HG03280 (cell line): ENCODE measurements around the gene ATF7.

Experiments
- ATAC-seq: cut with Tn5 transposase; IDR thresholded peaks from one replicate; pipeline ENCODE4 v1.9.1; 2021; ENCODE audit warnings: mild to moderate bottlenecking, moderate library complexity; ENCODE audit not compliant: unreplicated experiment

ATF7 gene

GRCh38 chr12:53463802-53464560 is 162.2 kb downstream of the ATF7 start:
- no peak for ATAC-seq

GRCh38 chr12:53462935-53463334 is 163.2 kb downstream of the ATF7 start:
- no peak for ATAC-seq

GRCh38 chr12:53461591-53461990 is 164.6 kb downstream of the ATF7 start:
- no peak for ATAC-seq

GRCh38 chr12:53461059-53461458 is 165.1 kb downstream of the ATF7 start:
- ATAC-seq: no peak

- no peak for ATAC-seq
These were observed 167.1 kb downstream of the ATF7 start for GRCh38 chr12:53459097-53459496.
